Brain microvascular endothelial cell (primary cell): ENCODE measurements around the gene ARHGAP32.

Experiments used
- DNase-seq: peaks from one replicate; pipeline ENCODE4 v3.0.0-alpha.2; 2020
- H3K27ac ChIP-seq: fragments of 250-450 bp; sonication (Bioruptor Pico); 2 replicates; pipeline ENCODE4 v1.5.1; 2020; ENCODE audit warnings: mild to moderate bottlenecking, moderate library complexity
- H3K27me3 ChIP-seq: fragments of 250-450 bp; sonication (Bioruptor Pico); replicated peaks from 2 replicates; pipeline ENCODE4 v1.5.1; 2020; ENCODE audit warnings: mild to moderate bottlenecking
- H3K36me3 ChIP-seq: fragments of 250-450 bp; sonication (Bioruptor Pico); replicated peaks from 2 replicates; pipeline ENCODE4 v1.5.1; 2020; ENCODE audit warnings: mild to moderate bottlenecking
- H3K4me3 ChIP-seq: 2 replicates; pipeline ENCODE4 v1.5.1; 2011; ENCODE audit warnings: low read depth, mild to moderate bottlenecking, control low read depth, low read length, moderate library complexity
- in situ Hi-C: cut with HindIII; loops from 2 replicates; pipeline ENCODE4 v1.10.0; 2017; ENCODE audit warnings: low sequenced_read_pairs, low pct_ligation_motif_present
- TF ChIP-seq, protein P1 (sequence below): IDR thresholded peaks from 2 replicates; pipeline ENCODE4 v1.5.1; 2011; ENCODE audit warnings: low read depth, mild to moderate bottlenecking, moderate library complexity, low read length, control low read depth, inconsistent platforms; ENCODE audit errors: missing control alignments

The ARHGAP32 gene

GRCh38 chr11:129230006-129230405, 37.9 kb upstream of the ARHGAP32 start:
- no peak for DNase-seq
- Histone ChIP-seq H3K4me3 (no peak overlapping the region), H3K36me3 (no peaks in the 10 kb centered on the region), H3K27me3 (no peaks in the 10 kb centered on the region), H3K27ac (no peak overlapping the region)
- in situ Hi-C loops = no loop called here
- TF ChIP-seq, protein P1, sequence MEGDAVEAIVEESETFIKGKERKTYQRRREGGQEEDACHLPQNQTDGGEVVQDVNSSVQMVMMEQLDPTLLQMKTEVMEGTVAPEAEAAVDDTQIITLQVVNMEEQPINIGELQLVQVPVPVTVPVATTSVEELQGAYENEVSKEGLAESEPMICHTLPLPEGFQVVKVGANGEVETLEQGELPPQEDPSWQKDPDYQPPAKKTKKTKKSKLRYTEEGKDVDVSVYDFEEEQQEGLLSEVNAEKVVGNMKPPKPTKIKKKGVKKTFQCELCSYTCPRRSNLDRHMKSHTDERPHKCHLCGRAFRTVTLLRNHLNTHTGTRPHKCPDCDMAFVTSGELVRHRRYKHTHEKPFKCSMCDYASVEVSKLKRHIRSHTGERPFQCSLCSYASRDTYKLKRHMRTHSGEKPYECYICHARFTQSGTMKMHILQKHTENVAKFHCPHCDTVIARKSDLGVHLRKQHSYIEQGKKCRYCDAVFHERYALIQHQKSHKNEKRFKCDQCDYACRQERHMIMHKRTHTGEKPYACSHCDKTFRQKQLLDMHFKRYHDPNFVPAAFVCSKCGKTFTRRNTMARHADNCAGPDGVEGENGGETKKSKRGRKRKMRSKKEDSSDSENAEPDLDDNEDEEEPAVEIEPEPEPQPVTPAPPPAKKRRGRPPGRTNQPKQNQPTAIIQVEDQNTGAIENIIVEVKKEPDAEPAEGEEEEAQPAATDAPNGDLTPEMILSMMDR = no peak

DNA sequence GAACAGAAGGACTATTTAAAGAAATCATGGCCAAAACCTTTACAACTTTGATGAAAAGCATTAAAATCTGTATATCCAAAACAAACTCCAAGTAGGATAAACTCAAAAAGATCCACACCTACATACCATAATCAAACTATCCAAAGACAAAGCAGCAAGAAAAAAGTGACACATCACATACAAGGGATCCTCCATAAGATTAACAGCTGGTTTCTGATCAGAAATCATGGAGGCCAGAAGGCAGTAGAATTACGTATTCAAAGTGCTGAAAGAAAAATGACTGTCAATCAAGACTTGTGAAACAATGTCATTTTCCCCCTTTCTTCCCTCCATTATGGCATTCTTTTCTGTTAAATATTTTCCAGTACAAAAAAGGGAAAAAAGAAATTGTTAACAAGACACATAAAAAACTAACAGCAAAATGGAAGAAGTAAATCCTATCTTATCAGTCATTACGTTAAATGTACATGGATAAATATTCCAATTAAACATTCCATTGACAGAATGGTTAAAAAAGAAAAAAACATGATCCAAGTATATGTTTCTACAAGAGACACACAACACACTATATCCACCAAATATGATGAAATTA, 34.2 kb upstream of the ARHGAP32 start:
- DNase-seq = no peak
- H3K36me3 ChIP-seq = no peaks in the 10 kb centered on the region
- no peak overlapping the region for H3K4me3 ChIP-seq
- in situ Hi-C loops = no loop called here
- TF ChIP-seq, protein P1 = no peak
- no peak overlapping the region for H3K27ac ChIP-seq
- no peaks in the 10 kb centered on the region for H3K27me3 ChIP-seq

DNA sequence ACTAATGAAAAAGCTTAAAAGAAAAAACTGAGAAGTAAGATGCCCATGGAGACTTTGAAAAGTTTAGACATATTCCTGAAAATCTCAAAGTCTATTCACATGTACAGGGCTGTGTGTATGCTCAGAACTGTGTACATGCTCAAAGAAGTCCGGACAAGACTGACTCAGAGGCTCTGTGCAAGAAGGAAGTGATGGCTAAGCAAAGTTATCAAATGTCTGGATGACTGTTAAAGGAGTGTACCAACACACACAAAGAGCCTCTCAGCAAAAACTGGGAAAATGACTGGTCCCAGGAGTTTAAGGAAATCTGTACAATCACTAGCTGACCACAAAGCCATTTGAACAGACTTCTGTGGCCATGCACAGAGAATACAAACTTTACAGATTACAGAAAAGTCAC, 33.1 kb upstream of the ARHGAP32 start:
- Histone ChIP-seq H3K27ac (no peak overlapping the region), H3K4me3 (no peak overlapping the region), H3K36me3 (no peaks in the 10 kb centered on the region), H3K27me3 (no peaks in the 10 kb centered on the region)
- in situ Hi-C loops = no loop called here
- peak; percentile 77 for DNase-seq
- TF ChIP-seq, protein P1 = no peak

GRCh38 chr11:129224538-129224937, 32.4 kb upstream of the ARHGAP32 start:
- H3K27ac ChIP-seq = no peak overlapping the region
- no peak overlapping the region for H3K4me3 ChIP-seq
- in situ Hi-C loops = no loop called here
- H3K27me3 ChIP-seq = no peaks in the 10 kb centered on the region
- no peak for DNase-seq
- TF ChIP-seq, protein P1 = no peak
- no peaks in the 10 kb centered on the region for H3K36me3 ChIP-seq

- Histone ChIP-seq H3K36me3 (no peaks in the 10 kb centered on the region), H3K4me3 (no peak overlapping the region), H3K27ac (no peak overlapping the region), H3K27me3 (no peaks in the 10 kb centered on the region)
- DNase-seq = no peak
- in situ Hi-C loops = no loop called here
- TF ChIP-seq, protein P1 = no peak
Measured at GRCh38 chr11:129223701-129224149, 31.6 kb upstream of the ARHGAP32 start.

DNA sequence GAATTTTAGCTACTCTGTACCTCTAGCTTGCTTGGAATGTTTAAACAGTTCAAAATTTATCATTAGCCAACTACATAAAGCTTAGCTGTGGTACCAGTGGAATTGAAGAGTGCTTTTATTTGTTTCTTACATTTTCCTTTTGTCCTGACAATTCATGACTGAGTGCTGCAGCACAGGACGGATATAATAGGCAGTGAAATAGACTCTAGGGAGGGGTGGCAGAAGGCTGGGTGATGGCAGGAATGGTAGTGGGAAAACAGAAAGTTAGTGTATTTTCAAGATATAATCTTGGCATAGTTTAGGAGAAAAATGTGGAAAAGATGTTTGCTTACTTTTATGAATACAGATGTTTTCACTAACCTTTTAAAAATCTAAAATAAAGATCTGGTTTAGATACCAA, 31.1 kb upstream of the ARHGAP32 start:
- in situ Hi-C loops = no loop called here
- Histone ChIP-seq H3K27ac (no peak overlapping the region), H3K36me3 (no peaks in the 10 kb centered on the region), H3K27me3 (no peaks in the 10 kb centered on the region), H3K4me3 (no peak overlapping the region)
- TF ChIP-seq, protein P1 = no peak
- DNase-seq = no peak
